GM18873 (cell line): Measurements from ENCODE around the gene SYT13.

Experiments
- ATAC-seq: cut with Tn5 transposase; IDR thresholded peaks from one replicate; pipeline ENCODE4 v1.9.1; 2021; ENCODE audit warnings: mild to moderate bottlenecking, moderate library complexity, moderate number of reproducible peaks; ENCODE audit not compliant: unreplicated experiment, low FRiP score

Gene SYT13

DNA sequence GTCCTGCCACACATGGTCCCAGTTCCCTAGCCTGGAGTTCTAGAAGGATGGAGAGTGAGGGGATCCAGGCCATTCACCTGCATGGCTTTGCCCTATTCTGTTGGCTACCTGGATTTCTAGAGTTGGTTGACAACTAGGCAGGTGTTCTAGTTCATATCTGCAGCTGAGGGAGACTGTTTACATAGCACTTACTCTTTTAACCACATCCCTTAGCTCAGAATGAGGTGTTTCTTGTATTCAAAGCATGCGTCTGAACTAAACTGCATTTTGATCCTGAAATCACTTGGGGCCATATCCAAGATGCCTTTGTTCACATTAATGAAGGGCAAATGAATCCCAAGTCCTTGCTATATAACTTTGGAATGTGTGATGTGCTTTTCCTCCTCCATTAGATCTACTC lies 60.9 kb downstream of the SYT13 start:
- no peak for ATAC-seq

- no peak for ATAC-seq
Observed at GRCh38 chr11:45224766-45225165, 61.4 kb downstream of the SYT13 start.

- no peak for ATAC-seq
Observed at GRCh38 chr11:45223496-45223895, 62.6 kb downstream of the SYT13 start.

DNA sequence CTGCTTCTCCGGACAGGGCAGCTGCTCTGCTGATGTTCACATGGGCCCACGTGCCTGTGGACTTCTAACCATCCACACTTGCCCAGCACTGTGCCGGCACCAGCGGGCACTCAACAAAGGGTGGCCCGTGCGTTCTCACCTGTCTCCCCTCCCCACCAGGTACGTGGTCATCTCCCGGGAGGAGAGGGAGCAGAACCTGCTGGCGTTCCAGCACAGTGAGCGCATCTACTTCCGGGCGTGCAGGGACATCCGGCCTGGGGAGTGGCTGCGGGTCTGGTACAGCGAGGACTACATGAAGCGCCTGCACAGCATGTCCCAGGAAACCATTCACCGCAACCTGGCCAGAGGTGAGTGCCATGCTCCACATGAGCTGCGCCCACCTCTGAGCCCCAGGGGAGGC lies 66.7 kb downstream of the SYT13 start:
- no peak for ATAC-seq

DNA sequence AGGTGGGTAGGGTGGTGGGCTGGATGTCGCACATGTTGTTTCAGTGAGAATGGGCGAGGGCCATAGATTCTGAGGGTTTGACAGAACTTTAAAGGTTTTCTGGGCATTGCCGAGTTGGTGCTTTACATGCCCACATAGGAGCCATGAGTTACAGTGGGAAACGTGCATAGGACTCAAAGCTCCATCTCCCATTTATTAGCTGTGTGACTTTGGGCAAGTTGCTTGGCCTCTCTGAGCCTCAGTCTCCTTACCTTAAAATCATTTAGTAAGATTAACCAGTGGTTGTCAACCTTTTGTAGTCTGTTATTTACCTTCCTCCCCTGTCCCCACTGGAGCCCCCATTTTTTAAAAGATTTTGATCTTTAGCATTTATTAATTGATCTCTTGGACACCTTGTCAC lies 67.4 kb downstream of the SYT13 start:
- ATAC-seq: no peak

DNA sequence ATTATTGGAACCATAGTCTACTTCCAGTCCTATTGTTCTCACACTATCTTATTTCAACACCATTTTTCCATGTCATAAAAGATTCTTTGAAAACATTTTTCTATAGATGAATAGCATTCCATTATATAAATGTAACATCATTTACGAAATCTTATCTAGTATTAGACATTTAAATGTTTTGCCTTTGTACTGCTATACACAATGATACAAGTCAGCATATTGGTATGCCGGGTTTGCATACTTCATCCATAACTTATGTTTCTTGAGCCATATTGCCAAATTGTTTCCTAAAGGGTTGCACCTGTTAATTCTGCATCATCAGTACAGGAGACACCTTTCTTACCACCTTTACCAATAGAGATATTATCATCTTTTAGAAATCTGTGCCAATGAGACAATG lies 68.2 kb downstream of the SYT13 start:
- ATAC-seq: no peak

DNA sequence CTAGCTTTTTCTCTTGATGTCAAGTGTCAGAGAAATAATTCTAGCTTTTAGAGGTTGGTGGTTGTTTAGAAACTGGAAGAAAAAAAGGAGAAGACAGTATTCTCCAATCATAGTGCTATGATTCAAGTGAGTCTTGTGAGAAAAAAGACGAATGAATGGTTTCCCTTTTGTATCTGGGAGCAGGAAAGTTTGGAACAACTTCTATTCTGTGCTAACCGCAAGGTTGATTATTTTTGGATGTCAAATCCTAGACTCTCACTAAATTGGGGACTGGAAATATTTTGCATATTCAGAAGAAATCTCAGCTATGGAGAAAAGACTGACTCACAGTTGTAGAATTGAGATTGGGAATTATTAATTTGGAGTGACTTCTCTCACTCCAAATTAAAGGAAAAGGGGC lies 69.2 kb downstream of the SYT13 start:
- no peak for ATAC-seq

DNA sequence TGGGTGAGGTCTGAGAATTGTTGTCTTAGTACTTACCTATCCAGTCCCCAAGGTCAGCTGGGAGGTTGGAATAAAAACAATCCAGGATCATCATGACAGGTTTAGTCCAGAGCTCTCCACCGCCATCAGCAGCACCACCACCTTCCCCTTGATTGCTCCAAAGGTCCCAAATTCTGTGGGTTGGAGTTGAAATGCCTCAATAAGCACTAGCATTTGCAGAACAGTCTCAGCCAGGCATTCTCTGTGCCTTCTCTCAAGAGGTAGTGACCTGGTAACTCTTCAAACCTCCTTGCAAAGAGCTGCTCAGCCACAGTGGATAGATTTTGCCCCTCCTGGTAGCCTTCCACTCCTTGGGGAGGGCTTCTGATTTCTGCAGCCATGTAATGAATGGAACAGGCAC lies 70.1 kb downstream of the SYT13 start:
- no peak for ATAC-seq

DNA sequence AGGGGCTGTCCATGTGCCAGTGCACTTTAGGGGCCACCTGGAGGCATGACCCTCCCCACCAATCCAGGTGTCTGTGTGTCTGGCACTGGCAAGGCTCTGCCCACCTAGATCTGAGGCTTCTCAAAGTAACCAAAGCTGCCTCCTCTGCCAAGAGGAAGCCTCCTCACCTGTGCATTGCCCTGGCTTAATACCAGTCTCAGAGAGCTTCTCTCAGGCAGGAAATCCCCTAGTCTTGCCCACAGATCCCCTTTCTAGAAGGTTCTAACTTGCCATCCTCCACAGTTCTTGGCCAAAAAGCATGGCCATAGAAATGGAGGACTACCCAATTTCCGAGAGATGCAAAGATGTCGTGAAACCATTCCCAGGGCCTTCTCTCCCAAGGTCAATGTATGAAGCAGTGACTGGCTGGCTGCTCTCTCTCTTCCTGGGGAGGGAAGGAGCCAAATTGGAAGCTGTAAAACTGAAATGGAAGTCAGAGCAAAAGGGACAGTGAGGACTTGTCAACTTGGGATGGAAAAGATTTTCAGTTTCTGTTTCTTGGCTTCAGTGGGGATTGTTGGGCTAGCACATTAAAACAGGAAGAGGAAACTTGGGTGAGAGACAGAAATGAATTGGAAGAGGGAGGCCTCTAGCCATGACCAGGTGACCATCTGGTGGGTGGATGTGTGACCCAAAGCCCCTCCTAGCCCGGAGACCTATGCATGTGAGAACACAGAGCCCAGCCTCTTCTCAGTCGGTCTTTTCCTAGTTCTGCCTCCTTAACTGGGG lies 70.9 kb downstream of the SYT13 start:
- ATAC-seq: no peak

GRCh38 chr11:45213717-45214116 lies 72.4 kb downstream of the SYT13 start:
- no peak for ATAC-seq

GRCh38 chr11:45213316-45213665 lies 72.8 kb downstream of the SYT13 start:
- no peak for ATAC-seq

- no peak for ATAC-seq
Observed at GRCh38 chr11:45212566-45213315, 73.4 kb downstream of the SYT13 start.

DNA sequence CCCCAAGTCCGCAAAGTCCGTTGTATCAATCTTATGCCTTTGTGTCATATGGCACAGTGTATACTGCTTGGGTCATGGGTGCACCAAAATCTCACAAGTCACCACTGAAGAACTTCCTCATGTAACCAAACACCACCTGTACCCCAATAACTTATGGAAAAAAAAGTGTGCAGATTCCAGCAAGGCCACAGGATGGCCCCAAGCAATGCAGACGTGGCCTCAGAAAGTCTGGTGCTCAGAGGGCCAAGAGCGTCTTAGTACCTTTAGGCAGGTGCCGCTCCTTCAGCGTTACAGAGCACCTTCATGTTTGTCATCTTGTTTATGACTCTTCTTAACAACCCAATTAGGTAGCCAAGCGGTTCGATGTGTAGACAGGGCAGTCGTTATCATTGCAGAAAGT lies 74.4 kb downstream of the SYT13 start:
- ATAC-seq: no peak

- ATAC-seq: no peak
Observed at GRCh38 chr11:45210846-45211245, 75.3 kb downstream of the SYT13 start.

GRCh38 chr11:45209891-45210699 lies 76.0 kb downstream of the SYT13 start:
- ATAC-seq: no peak

- no peak for ATAC-seq
Observed at GRCh38 chr11:45209000-45209879, 76.9 kb downstream of the SYT13 start.

DNA sequence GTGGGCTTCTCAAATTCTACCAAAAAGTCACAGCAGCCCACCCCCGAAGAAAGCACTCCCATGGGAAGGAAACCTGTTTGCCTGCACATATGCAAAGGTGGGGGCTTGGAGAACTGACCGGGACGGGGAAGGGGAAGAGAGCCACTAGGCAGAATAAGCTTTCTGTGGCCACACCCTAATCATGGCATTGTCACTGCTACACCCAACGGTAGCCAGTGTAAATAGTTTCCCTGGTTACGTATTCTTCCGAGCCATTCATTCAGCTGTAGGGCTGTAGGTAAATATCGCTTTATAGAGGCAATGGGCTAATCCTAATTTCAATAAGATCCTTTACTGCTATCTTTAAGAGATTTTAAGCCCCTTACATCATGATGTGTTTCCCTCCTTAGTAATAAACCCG lies 78.0 kb downstream of the SYT13 start:
- ATAC-seq: no peak

GRCh38 chr11:45205978-45206377 lies 80.2 kb downstream of the SYT13 start:
- no peak for ATAC-seq

GRCh38 chr11:45204761-45205160 lies 81.4 kb downstream of the SYT13 start:
- no peak for ATAC-seq

- no peak for ATAC-seq
Observed at GRCh38 chr11:45193695-45194094, 92.4 kb downstream of the SYT13 start.
